Colon (tissue), 2 donors: ENCODE measurements around the gene PPP2R5D.
"Not testable (repeated sequence)": the region's sequence is repeated elsewhere in the genome, so short reads cannot be mapped to it uniquely, and the experiment has no call there.

Source experiments
- FAIRE-seq: peaks from 2 replicates; lab custom pipeline; 2012; peaks lifted over from hg19 to GRCh38; lab: Jason Lieb, UNC
- donor health status: control.
- donor health status: control.

PPP2R5D gene

GRCh38 chr6:42984001-42984923 lies at the start of gene PPP2R5D:
Gene PPP2R5D, plus strand, starts transcription at chr6:42984570. Its CDS starts 108 bp downstream, at chr6:42984678.
- no peak for FAIRE-seq

GRCh38 chr6:42935322-42935721 lies 49.0 kb upstream of the PPP2R5D start:
- FAIRE-seq: no peak

- no peak for FAIRE-seq
Measured at GRCh38 chr6:42936398-42936797, 48.0 kb upstream of the PPP2R5D start.

GRCh38 chr6:42937548-42938427 lies 46.6 kb upstream of the PPP2R5D start:
- FAIRE-seq: no peak

- FAIRE-seq: no peak
Measured at GRCh38 chr6:42938428-42938796, 46.0 kb upstream of the PPP2R5D start.

GRCh38 chr6:42938987-42939809 lies 45.2 kb upstream of the PPP2R5D start:
- FAIRE-seq: no peak

- no peak for FAIRE-seq
Measured at GRCh38 chr6:42939810-42940167, 44.6 kb upstream of the PPP2R5D start.

- no peak for FAIRE-seq
Measured at GRCh38 chr6:42940493-42941045, 43.8 kb upstream of the PPP2R5D start.

GRCh38 chr6:42941356-42941755 lies 43.0 kb upstream of the PPP2R5D start:
- FAIRE-seq: not testable (repeated sequence)

GRCh38 chr6:42942444-42942843 lies 41.9 kb upstream of the PPP2R5D start:
- FAIRE-seq: no peak

GRCh38 chr6:42947950-42948349 lies 36.4 kb upstream of the PPP2R5D start:
- no peak for FAIRE-seq

GRCh38 chr6:42952389-42952788 lies 32.0 kb upstream of the PPP2R5D start:
- FAIRE-seq: no peak

- FAIRE-seq: not testable (repeated sequence)
Measured at GRCh38 chr6:42954405-42954804, 30.0 kb upstream of the PPP2R5D start.

- FAIRE-seq: no peak
Measured at GRCh38 chr6:42958125-42958524, 26.2 kb upstream of the PPP2R5D start.

GRCh38 chr6:42959917-42960242 lies 24.5 kb upstream of the PPP2R5D start:
- no peak for FAIRE-seq

- FAIRE-seq: no peak
Measured at GRCh38 chr6:42960243-42961019, 23.9 kb upstream of the PPP2R5D start, which contains the start of gene GNMT. Gene GNMT, plus strand, starts transcription at chr6:42960754. Its CDS starts 14 bp downstream, at chr6:42960768.

- no peak for FAIRE-seq
Measured at GRCh38 chr6:42961020-42961470, 23.3 kb upstream of the PPP2R5D start.

- no peak for FAIRE-seq
Measured at GRCh38 chr6:42962096-42962495, 22.3 kb upstream of the PPP2R5D start.

- FAIRE-seq: no peak
Measured at GRCh38 chr6:42962502-42963178, 21.7 kb upstream of the PPP2R5D start.

- no peak for FAIRE-seq
Measured at GRCh38 chr6:42963179-42963854, 21.1 kb upstream of the PPP2R5D start.
